ENCODE data around the gene NRG4. TPM values are rescaled to one million over a fixed set of nuclear protein-coding genes. Genes with fewer than 3 reads are reported as not detected.
A peak's percentile ranks its signal among the peaks of the same experiment; 100 is the strongest.

NRG4 gene
- total and polyA plus RNA-seq, 2 donors: 0.84 to 6.1 TPM

DNA sequence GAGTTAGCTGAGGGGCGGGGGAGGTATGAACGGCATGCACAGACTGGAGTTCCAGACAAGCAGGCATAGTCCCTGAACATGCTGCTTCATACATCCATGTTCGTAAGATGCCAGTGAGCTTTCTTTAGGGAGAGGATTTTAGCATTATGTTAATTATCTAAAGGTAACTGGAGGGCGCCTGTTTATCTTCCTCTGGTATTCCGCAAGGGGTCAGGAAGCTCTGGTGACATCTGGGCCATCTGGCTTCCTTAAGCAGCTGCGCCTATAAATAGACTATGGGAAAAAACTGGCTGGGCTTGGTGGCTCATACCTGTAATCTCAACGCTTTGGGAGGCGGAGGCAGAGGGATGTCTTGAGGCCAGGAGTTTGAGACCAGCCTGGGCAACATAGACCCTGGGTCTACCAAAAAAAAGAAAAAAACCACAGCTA lies 110.1 kb downstream of the NRG4 start:
- 34% methylated on average over 8 of the region's 8 CpGs for WGBS
- Histone ChIP-seq H3K27ac (ENCODE audit: low read depth) (no peak overlapping the region), H3K36me3 (ENCODE audit: insufficient read depth) (no peaks in the 10 kb centered on the region), H3K4me1 (ENCODE audit: insufficient read depth) (no peaks in the 10 kb centered on the region), H3K4me3 (ENCODE audit: low read depth, low read length) (no peak overlapping the region)
- no peak for DNase-seq (ENCODE audit: extremely low spot score)

DNA sequence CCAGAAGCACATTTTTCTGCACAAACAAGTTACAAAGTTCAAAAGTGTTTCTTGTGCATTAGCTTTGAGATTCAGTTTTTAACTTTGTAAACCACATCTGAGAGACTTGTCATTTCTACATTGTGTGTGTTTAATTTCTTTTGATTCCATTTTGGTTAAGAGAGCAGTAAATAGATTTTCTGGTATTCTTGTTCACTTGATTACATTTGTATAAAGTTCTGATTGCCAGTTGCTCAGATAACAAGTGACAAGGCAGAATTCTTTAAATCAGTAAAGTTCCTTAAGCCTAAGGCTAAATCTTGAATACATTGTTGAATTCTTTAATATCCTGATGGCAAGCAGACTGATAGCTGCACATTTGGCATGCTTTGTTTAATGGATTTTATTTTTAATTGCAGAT lies 111.6 kb downstream of the NRG4 start:
- DNase-seq (ENCODE audit: extremely low spot score): no peak
- H3K4me1 ChIP-seq (ENCODE audit: insufficient read depth): no peaks in the 10 kb centered on the region
- H3K36me3 ChIP-seq (ENCODE audit: insufficient read depth): no peaks in the 10 kb centered on the region
- no peak overlapping the region for H3K27ac ChIP-seq (ENCODE audit: low read depth)
- no peak overlapping the region for H3K4me3 ChIP-seq (ENCODE audit: low read depth, low read length)

DNA sequence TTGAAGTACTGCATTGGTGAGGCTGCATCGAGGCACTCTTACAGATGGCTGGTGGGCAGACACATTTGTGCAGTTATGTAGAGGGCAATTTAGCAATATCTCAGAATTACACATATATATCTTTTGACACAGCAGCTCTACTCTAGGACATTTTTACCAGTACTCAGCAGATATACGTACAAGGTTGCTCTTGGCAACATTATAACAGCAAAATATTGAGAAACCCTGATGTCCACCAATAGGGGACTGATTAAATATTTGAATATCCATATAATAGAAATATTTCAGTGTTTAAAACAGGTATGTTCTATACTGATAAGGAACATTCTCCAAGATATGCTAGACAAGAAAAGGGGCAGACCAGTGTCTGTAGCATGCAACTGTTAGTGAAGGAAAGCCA lies 116.5 kb downstream of the NRG4 start:
- Histone ChIP-seq H3K36me3 (ENCODE audit: insufficient read depth) (no peaks in the 10 kb centered on the region), H3K27ac (ENCODE audit: low read depth) (no peak overlapping the region)
- 89% methylated on average over 2 of the region's 2 CpGs for WGBS

DNA sequence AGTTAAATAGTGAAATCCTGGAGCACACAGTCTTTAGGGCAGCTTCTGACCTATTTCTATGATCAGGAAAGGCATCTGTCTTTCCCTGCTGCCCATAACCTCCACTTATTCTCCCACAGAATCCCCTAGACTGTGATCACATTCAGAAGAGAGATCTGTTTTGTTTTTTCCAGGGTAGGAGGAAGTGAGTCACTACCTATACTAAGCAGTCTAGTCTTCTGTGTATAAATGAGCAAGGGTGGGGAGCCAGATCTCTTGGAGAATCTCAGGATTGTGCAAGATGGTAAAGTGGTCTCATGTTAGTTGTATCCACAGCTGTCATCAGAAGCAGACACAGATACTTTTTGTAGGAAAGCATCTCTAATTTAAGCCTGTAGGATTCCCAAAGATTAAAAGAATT lies 120.3 kb downstream of the NRG4 start:
- Histone ChIP-seq H3K36me3 (ENCODE audit: insufficient read depth) (no peaks in the 10 kb centered on the region), H3K4me1 (ENCODE audit: insufficient read depth) (no peaks in the 10 kb centered on the region), H3K4me3 (ENCODE audit: low read depth, low read length) (no peak overlapping the region), H3K27ac (ENCODE audit: low read depth) (peak overlapping the region; percentile 56)
- no peak for DNase-seq (ENCODE audit: extremely low spot score)

More for the DNA sequence above, 116.5 kb downstream of the NRG4 start:
- no peaks in the 10 kb centered on the region for H3K4me1 ChIP-seq (ENCODE audit: insufficient read depth)
- H3K4me3 ChIP-seq (ENCODE audit: low read depth, low read length): no peak overlapping the region
- DNase-seq (ENCODE audit: extremely low spot score): no peak

Small RNA genes within 50 kb of the gene (small RNA-seq; reads per million reads assigned to genes)
- not detected for gene RN7SL510P

Other genes starting within 250 kb of the NRG4 start
- gene UBE2Q2, start 169.0 kb downstream of the NRG4 start, total RNA-seq: 101 TPM
- gene UBE2Q2, start 169.0 kb downstream of the NRG4 start, polyA plus RNA-seq: 46.7 TPM
- gene FBXO22, start 108.5 kb downstream of the NRG4 start, total RNA-seq: 25.0 TPM
- 16.9 TPM for gene FBXO22, start 108.5 kb downstream of the NRG4 start, polyA plus RNA-seq
- 0.16 TPM for gene TMEM266, start 47.6 kb upstream of the NRG4 start, total RNA-seq
- 0.11 TPM for gene TMEM266, start 47.6 kb upstream of the NRG4 start, polyA plus RNA-seq